HepG2 (cell line): Measurements from ENCODE around the gene OSBPL3.

ENCODE experiments used
- DPF2 ChIP-seq: sonication (generic); formaldehyde crosslinking; IDR thresholded peaks from 2 replicates; pipeline ENCODE4 v1.4.0; 2020; ENCODE audit warnings: mild to moderate bottlenecking, low read depth, missing genetic modification reagents, borderline replicate concordance
- GABPA ChIP-seq, 2 experiments: IDR thresholded peaks; 2 replicates each; pipeline ENCODE4 v1.6.1; 2011 to 2016; ENCODE audit warnings: low read depth in 2 of 2, low read length in 1 of 2, missing biosample characterization in 1 of 2, missing genetic modification characterization in 1 of 2
- GTF2F1 ChIP-seq: fragments of 150-350 bp; IDR thresholded peaks from 2 replicates; pipeline ENCODE4 v1.6.1; 2014; ENCODE audit warnings: low read length
- MEIS1 ChIP-seq: sonication (generic); formaldehyde crosslinking; IDR thresholded peaks from 2 replicates; pipeline ENCODE4 v1.9.0; 2021; ENCODE audit warnings: mild to moderate bottlenecking, missing genetic modification reagents, moderate library complexity, borderline replicate concordance
- NFE2L2 ChIP-seq: fragments of 150-350 bp; IDR thresholded peaks from 2 replicates; pipeline ENCODE4 v1.6.1; 2014; ENCODE audit warnings: low read length
- ZNF484 ChIP-seq: sonication (generic); formaldehyde crosslinking; IDR thresholded peaks from 2 replicates; pipeline ENCODE4 v1.5.1; 2020; ENCODE audit warnings: mild to moderate bottlenecking, low read depth, missing genetic modification reagents, borderline replicate concordance

DNA sequence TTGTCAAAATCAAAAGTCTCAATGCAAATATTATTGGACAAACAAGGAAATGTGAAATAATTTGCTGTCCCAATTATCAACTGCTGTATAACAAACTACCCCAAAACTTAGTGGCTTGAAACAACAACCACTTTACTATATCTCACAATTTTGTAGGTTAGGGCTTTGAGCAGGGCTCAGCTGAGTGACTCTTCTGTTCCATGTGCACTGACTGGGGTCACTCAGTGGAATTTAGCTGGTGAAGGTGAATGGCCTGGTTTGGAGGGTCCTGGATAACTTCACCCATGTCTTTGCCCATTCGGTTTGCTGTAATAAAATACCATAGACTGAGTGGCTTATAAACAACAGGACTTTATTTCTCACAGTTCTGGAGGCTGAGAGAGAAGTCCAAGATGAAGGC, 219.0 kb downstream of the OSBPL3 start:
- TF ChIP-seq DPF2 (CRISPR knock-in tag): no peak
- no peak for TF ChIP-seq MEIS1
- no peak for TF ChIP-seq GABPA (IDR thresholded peaks at IDR 0.05; ENCODE audit: low read depth, low read length)
- no peak for TF ChIP-seq GABPA (CRISPR knock-in tag; IDR thresholded peaks at IDR 0.05; ENCODE audit: low read depth)
- TF ChIP-seq NFE2L2: no peak
- TF ChIP-seq ZNF484 (CRISPR knock-in tag): no peak
- TF ChIP-seq GTF2F1: no peak
